Progenitor cell of endocrine pancreas (in vitro differentiated cells): ENCODE data around the gene ZNF385B. TPM values are rescaled to one million over a fixed set of nuclear protein-coding genes. Genes with fewer than 3 reads are reported as not detected.

ENCODE experiments used
- DNase-seq: peaks from one replicate; pipeline ENCODE4 v3.0.0; 2021; ENCODE audit warnings: low spot score; ENCODE audit not compliant: unreplicated experiment
- H3K27ac Mint-ChIP-seq: 2 replicates; pipeline ENCODE4 v1.8.0; 2021; ENCODE audit warnings: mild to moderate bottlenecking, moderate library complexity, mixed read lengths
- H3K27me3 Mint-ChIP-seq: 2 replicates; pipeline ENCODE4 v1.8.0; 2021; ENCODE audit warnings: mixed read lengths
- H3K36me3 Mint-ChIP-seq: 2 replicates; pipeline ENCODE4 v1.8.0; 2022; ENCODE audit warnings: mixed read lengths; ENCODE audit not compliant: insufficient read depth
- H3K4me1 Mint-ChIP-seq: 2 replicates; pipeline ENCODE4 v1.8.0; 2021; ENCODE audit warnings: low read depth, mixed read lengths
- H3K4me3 Mint-ChIP-seq: 2 replicates; pipeline ENCODE4 v1.8.0; 2021; ENCODE audit warnings: low read depth, mild to moderate bottlenecking, moderate library complexity, mixed read lengths
- H3K9me3 Mint-ChIP-seq: 2 replicates; pipeline ENCODE4 v1.8.0; 2021; ENCODE audit warnings: low read depth, mixed read lengths
- total RNA-seq: library from RNA; stranded (reverse); gene quantifications from 2 replicates; pipeline ENCODE4 v1.2.1, GENCODE V29; 2021
- TF ChIP-seq, protein P1 (sequence below): fragments of 200-600 bp; sonication (generic); IDR thresholded peaks from one replicate; pipeline ENCODE4 v1.5.0; 2021; ENCODE audit warnings: antibody characterized with exemption, mild to moderate bottlenecking; ENCODE audit not compliant: unreplicated experiment

Gene ZNF385B
- total RNA-seq, 1 donor from 2014 or later: 4.9 TPM

DNA sequence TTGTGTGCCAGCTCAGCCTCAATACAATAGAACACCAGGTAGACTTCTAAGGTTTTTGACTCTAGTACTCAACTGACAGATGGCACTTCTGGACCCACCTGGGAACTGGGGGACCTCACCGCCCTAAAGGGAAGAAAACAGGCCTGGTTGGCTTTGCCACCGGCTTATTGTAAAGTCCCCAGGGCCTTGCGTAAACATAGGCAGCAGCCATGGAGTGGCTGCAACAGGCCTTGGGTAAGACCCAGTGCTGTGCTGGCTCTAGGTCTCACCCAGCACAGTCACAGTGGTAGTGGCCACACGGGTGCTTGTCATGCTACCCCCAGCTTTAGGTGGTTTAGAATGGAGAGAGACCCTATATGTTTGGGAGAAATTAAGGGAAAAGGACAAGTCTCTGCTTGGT is 366.1 kb downstream of the ZNF385B start:
- Mint-ChIP-seq H3K4me1 (peaks cover 7% of the 10 kb centered on the region), H3K27ac (no peak overlapping the region), H3K4me3 (no peak overlapping the region), H3K36me3 (peaks cover 10% of the 10 kb centered on the region), H3K9me3 (peaks cover 29% of the 10 kb centered on the region), H3K27me3 (no peaks in the 10 kb centered on the region)
- no peak for DNase-seq
- TF ChIP-seq, protein P1, sequence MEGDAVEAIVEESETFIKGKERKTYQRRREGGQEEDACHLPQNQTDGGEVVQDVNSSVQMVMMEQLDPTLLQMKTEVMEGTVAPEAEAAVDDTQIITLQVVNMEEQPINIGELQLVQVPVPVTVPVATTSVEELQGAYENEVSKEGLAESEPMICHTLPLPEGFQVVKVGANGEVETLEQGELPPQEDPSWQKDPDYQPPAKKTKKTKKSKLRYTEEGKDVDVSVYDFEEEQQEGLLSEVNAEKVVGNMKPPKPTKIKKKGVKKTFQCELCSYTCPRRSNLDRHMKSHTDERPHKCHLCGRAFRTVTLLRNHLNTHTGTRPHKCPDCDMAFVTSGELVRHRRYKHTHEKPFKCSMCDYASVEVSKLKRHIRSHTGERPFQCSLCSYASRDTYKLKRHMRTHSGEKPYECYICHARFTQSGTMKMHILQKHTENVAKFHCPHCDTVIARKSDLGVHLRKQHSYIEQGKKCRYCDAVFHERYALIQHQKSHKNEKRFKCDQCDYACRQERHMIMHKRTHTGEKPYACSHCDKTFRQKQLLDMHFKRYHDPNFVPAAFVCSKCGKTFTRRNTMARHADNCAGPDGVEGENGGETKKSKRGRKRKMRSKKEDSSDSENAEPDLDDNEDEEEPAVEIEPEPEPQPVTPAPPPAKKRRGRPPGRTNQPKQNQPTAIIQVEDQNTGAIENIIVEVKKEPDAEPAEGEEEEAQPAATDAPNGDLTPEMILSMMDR: no peak

DNA sequence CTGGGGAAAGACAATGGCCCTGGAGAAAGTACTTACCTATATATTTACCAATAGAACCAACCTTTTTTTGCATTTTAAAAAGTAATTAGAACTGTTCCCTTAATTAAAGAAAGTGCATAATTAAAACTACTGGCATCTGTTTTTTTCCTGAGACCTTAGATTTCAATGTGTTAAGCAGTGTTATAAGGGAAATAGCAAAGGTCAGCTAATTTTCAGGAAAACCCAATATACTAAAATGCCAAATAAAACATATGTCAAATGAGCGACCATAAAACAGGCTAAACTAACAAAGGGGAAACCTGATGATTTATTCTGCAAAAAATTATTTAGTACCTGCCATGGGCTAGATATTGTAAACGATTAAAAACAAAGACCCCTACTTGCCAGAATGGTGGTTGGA is 372.8 kb downstream of the ZNF385B start:
- no peaks in the 10 kb centered on the region for H3K4me1 Mint-ChIP-seq
- no peak for DNase-seq
- H3K9me3 Mint-ChIP-seq: no peaks in the 10 kb centered on the region
- H3K27ac Mint-ChIP-seq: no peak overlapping the region
- H3K4me3 Mint-ChIP-seq: no peak overlapping the region
- no peaks in the 10 kb centered on the region for H3K27me3 Mint-ChIP-seq
- H3K36me3 Mint-ChIP-seq: no peaks in the 10 kb centered on the region
- TF ChIP-seq, protein P1: no peak

DNA sequence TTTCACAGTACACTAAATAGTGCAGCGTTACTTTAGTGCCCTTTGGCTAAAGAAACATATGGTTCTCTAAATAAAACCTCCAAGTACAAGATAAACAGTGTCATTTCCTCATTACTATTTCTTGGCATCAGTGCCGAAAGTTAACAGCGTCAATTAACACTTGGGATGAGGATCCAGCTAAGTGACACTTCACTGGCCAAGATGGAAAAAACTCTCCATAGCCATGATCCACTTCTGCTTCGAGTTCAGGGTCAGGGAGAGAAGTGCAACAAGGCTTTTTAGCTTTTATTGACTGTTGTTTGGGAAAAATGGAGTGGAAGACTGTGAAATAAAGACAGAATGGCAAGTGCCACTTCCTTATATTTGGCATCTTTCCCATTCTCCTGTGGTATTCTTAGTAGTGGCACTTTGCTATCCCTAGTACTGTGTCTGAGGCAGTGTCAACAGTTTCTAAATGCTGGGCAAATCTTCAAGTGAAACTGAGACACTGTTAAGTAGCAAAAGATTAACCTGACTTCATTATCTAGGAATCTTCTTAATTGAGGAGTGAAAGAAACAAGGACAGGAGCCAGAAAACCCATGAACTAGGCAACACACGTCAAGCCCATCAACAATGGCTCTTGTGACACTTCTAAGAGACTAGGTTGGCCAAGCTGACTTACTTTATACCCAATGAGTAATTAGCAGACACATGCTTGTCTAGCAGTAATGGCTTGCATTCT is 374.2 kb downstream of the ZNF385B start:
- DNase-seq: no peak
- no peaks in the 10 kb centered on the region for H3K36me3 Mint-ChIP-seq
- H3K9me3 Mint-ChIP-seq: no peaks in the 10 kb centered on the region
- H3K4me3 Mint-ChIP-seq: no peak overlapping the region
- no peaks in the 10 kb centered on the region for H3K27me3 Mint-ChIP-seq
- H3K27ac Mint-ChIP-seq: no peak overlapping the region
- TF ChIP-seq, protein P1: no peak
- no peaks in the 10 kb centered on the region for H3K4me1 Mint-ChIP-seq

DNA sequence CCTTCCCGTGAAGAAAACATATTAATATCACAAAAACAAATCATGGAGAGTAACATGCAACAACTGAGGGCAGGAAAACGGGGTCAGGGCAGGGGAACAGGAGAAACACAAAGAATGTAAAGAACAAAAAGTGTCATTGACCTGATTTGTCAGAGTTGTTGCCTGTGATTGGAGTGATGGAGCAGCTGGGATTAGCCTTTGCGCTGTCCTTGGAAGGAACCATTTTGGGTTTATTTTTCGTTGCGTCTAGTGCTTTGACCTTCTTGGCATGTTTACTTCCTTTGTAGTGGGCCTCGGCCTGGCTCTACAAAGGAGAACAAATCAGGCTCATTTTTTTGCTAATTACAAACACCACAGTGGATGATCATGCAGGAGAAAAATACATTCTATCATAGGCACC is 378.3 kb downstream of the ZNF385B start:
- Mint-ChIP-seq H3K27ac (no peak overlapping the region), H3K36me3 (no peaks in the 10 kb centered on the region), H3K9me3 (no peaks in the 10 kb centered on the region), H3K4me3 (no peak overlapping the region), H3K4me1 (no peaks in the 10 kb centered on the region), H3K27me3 (no peaks in the 10 kb centered on the region)
- no peak for DNase-seq
- TF ChIP-seq, protein P1: no peak

DNA sequence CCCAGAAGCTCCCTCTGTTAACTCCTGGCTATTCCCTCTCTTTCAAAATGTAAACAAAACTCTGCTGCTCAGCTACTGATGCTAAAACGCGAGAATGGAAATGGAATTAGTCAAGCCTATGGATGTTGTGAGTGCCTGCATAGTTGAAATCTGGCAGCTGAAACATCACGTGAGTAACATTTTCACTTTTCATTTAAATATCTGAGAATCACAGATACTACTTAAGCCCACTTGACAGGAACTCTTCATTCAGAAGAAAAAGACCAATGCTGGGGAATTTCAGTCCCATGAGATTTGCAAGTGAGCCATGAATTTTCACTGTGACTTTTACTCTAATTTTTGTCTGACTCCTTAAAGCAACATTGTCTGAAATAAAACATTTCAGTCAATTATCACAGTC is 381.5 kb downstream of the ZNF385B start:
- no peak overlapping the region for H3K27ac Mint-ChIP-seq
- no peaks in the 10 kb centered on the region for H3K9me3 Mint-ChIP-seq
- H3K4me1 Mint-ChIP-seq: no peaks in the 10 kb centered on the region
- H3K36me3 Mint-ChIP-seq: no peaks in the 10 kb centered on the region
- H3K27me3 Mint-ChIP-seq: no peaks in the 10 kb centered on the region
- DNase-seq: no peak
- no peak overlapping the region for H3K4me3 Mint-ChIP-seq
- TF ChIP-seq, protein P1: no peak
